GM18873 (cell line): Measurements from ENCODE around the gene OSBPL8.

Source experiments
- ATAC-seq: cut with Tn5 transposase; IDR thresholded peaks from one replicate; pipeline ENCODE4 v1.9.1; 2021; ENCODE audit warnings: mild to moderate bottlenecking, moderate library complexity, moderate number of reproducible peaks; ENCODE audit not compliant: unreplicated experiment, low FRiP score

The OSBPL8 gene

GRCh38 chr12:76559400-76560085 lies at the start of gene OSBPL8:
TSS of gene OSBPL8 (minus strand) at chr12:76559771. CDS start at chr12:76487551, 72,220 bp downstream.
- peak; percentile 76 for ATAC-seq

- no peak for ATAC-seq
These were observed 48.5 kb upstream of the OSBPL8 start for GRCh38 chr12:76608070-76608469.

GRCh38 chr12:76595056-76595455 lies 35.5 kb upstream of the OSBPL8 start:
- no peak for ATAC-seq

GRCh38 chr12:76591476-76591875 lies 31.9 kb upstream of the OSBPL8 start:
- no peak for ATAC-seq

- no peak for ATAC-seq
These were observed 30.6 kb upstream of the OSBPL8 start for GRCh38 chr12:76590131-76590530.

GRCh38 chr12:76588881-76589565 lies 29.5 kb upstream of the OSBPL8 start:
- no peak for ATAC-seq

GRCh38 chr12:76587428-76588178 lies 28.0 kb upstream of the OSBPL8 start:
- no peak for ATAC-seq

- ATAC-seq, result peak; percentile 60
These were observed 27.3 kb upstream of the OSBPL8 start for GRCh38 chr12:76586764-76587395.

GRCh38 chr12:76583301-76583700 lies 23.7 kb upstream of the OSBPL8 start:
- no peak for ATAC-seq

GRCh38 chr12:76573840-76574373 lies 14.3 kb upstream of the OSBPL8 start:
- no peak for ATAC-seq

- ATAC-seq, result no peak
These were observed 11.7 kb upstream of the OSBPL8 start for GRCh38 chr12:76571256-76571655.

- no peak for ATAC-seq
These were observed 10.4 kb upstream of the OSBPL8 start for GRCh38 chr12:76569685-76570604.

- ATAC-seq, result no peak
These were observed 9.4 kb upstream of the OSBPL8 start for GRCh38 chr12:76568888-76569551.

- no peak for ATAC-seq
These were observed 8.6 kb upstream of the OSBPL8 start for GRCh38 chr12:76568130-76568529.

- no peak for ATAC-seq
These were observed 3.5 kb upstream of the OSBPL8 start for GRCh38 chr12:76563061-76563460.

- no peak for ATAC-seq
These were observed 2.6 kb upstream of the OSBPL8 start for GRCh38 chr12:76562130-76562529.

GRCh38 chr12:76560086-76560491 lies 518 bp upstream of the OSBPL8 start:
- ATAC-seq, result no peak

- peak; percentile 42 for ATAC-seq
These were observed 729 bp downstream of the OSBPL8 start for GRCh38 chr12:76558684-76559399.
